Parathyroid adenoma (tissue), 2 donors: ENCODE measurements around the gene TNFRSF14.

Source experiments
- H2AFZ ChIP-seq: fragments of 300-600 bp; sonication (generic); one replicate; pipeline ENCODE4 v1.7.0; 2017; ENCODE audit warnings: antibody characterized with exemption, mild to moderate bottlenecking
- H3K27ac ChIP-seq: fragments of 300-600 bp; sonication (generic); one replicate; pipeline ENCODE4 v1.7.0; 2017
- H3K27me3 ChIP-seq: fragments of 300-600 bp; sonication (generic); one replicate; pipeline ENCODE4 v1.7.0; 2017; ENCODE audit warnings: low read length; ENCODE audit not compliant: control insufficient read depth, insufficient read depth
- H3K36me3 ChIP-seq: fragments of 300-600 bp; sonication (generic); one replicate; pipeline ENCODE4 v1.7.0; 2017; ENCODE audit warnings: low read length; ENCODE audit not compliant: control insufficient read depth, insufficient read depth
- H3K4me1 ChIP-seq: fragments of 300-600 bp; sonication (generic); one replicate; pipeline ENCODE4 v1.7.0; 2017; ENCODE audit warnings: control low read depth
- H3K4me2 ChIP-seq: fragments of 300-600 bp; sonication (generic); one replicate; pipeline ENCODE4 v1.7.0; 2017; ENCODE audit warnings: low read length
- H3K4me3 ChIP-seq: fragments of 300-600 bp; sonication (generic); one replicate; pipeline ENCODE4 v1.7.0; 2017; ENCODE audit warnings: low read depth, low read length
- H3K79me2 ChIP-seq: fragments of 300-600 bp; sonication (generic); one replicate; pipeline ENCODE4 v1.7.0; 2017; ENCODE audit warnings: control low read depth
- H3K9ac ChIP-seq: fragments of 300-600 bp; sonication (generic); one replicate; pipeline ENCODE4 v1.7.0; 2017; ENCODE audit warnings: mild to moderate bottlenecking
- H3K9me3 ChIP-seq: fragments of 300-600 bp; sonication (generic); one replicate; pipeline ENCODE4 v1.7.0; 2017; ENCODE audit warnings: low read length; ENCODE audit not compliant: control insufficient read depth
- CTCF ChIP-seq: fragments of 300-600 bp; sonication (generic); IDR thresholded peaks from one replicate; pipeline ENCODE4 v1.7.0; 2017; ENCODE audit warnings: antibody characterized with exemption, mild to moderate bottlenecking
- donor health status: primary hyperparathyroidism.

TNFRSF14 gene

GRCh38 chr1:2585318-2586092, 29.3 kb downstream of the TNFRSF14 start:
- H3K4me2 ChIP-seq = peak overlapping the region; percentile 98
- no peaks in the 10 kb centered on the region for H3K36me3 ChIP-seq
- no peaks in the 10 kb centered on the region for H3K79me2 ChIP-seq
- peak overlapping the region; percentile 90 for H3K27ac ChIP-seq
- H2AFZ ChIP-seq = peak overlapping the region; percentile 46
- peak overlapping the region; percentile 35 for H3K9ac ChIP-seq
- H3K4me3 ChIP-seq = peak overlapping the region; percentile 89
- no peaks in the 10 kb centered on the region for H3K9me3 ChIP-seq
- no peaks in the 10 kb centered on the region for H3K27me3 ChIP-seq
- H3K4me1 ChIP-seq = peaks cover 7% of the 10 kb centered on the region
- TF ChIP-seq CTCF = no peak

GRCh38 chr1:2586154-2587070, 30.2 kb downstream of the TNFRSF14 start, which contains the start of gene PRXL2B:
Gene PRXL2B, plus strand, starts transcription at chr1:2586777. Its CDS starts 109 bp downstream, at chr1:2586886.
- Histone ChIP-seq H3K9ac (peak within 1 kb of the TSS; percentile 35), H3K4me3 (peak within 1 kb of the TSS; percentile 89), H3K4me1 (peaks cover 7% of the 10 kb centered on the region), H3K36me3 (no peaks in the 10 kb centered on the region), H3K27me3 (no peaks in the 10 kb centered on the region), H3K27ac (peak within 1 kb of the TSS; percentile 90), H2AFZ (peak within 1 kb of the TSS; percentile 61), H3K79me2 (no peaks in the 10 kb centered on the region), H3K4me2 (peak within 1 kb of the TSS; percentile 98), H3K9me3 (no peaks in the 10 kb centered on the region)
- no peak for TF ChIP-seq CTCF

- Histone ChIP-seq H3K4me1 (peaks cover 7% of the 10 kb centered on the region), H3K4me2 (peak overlapping the region; percentile 78), H3K36me3 (no peaks in the 10 kb centered on the region), H3K9me3 (no peaks in the 10 kb centered on the region), H3K27ac (no peak overlapping the region), H2AFZ (peak overlapping the region; percentile 46), H3K4me3 (peak overlapping the region; percentile 89), H3K9ac (no peak overlapping the region), H3K27me3 (no peaks in the 10 kb centered on the region), H3K79me2 (no peaks in the 10 kb centered on the region)
- TF ChIP-seq CTCF = no peak
These were observed 31.1 kb downstream of the TNFRSF14 start for GRCh38 chr1:2587071-2587859.

- Histone ChIP-seq H3K9me3 (no peaks in the 10 kb centered on the region), H3K4me3 (no peak overlapping the region), H3K4me1 (peaks cover 7% of the 10 kb centered on the region), H3K9ac (no peak overlapping the region), H3K27ac (no peak overlapping the region), H3K27me3 (no peaks in the 10 kb centered on the region), H3K36me3 (no peaks in the 10 kb centered on the region), H3K79me2 (no peaks in the 10 kb centered on the region), H3K4me2 (peak overlapping the region; percentile 78), H2AFZ (no peak overlapping the region)
- TF ChIP-seq CTCF = no peak
These were observed 31.8 kb downstream of the TNFRSF14 start for GRCh38 chr1:2587860-2588571.
